GM23248 (cell line): Measurements from ENCODE around the gene SGSM1.

Source experiments
- EZH2 ChIP-seq: fragments of 200-600 bp; sonication (generic); IDR thresholded peaks from 2 replicates; pipeline ENCODE4 v1.6.1; 2018; ENCODE audit warnings: antibody characterized with exemption, mild to moderate bottlenecking; ENCODE audit not compliant: insufficient read depth, poor library complexity, severe bottlenecking
- EZH2phosphoT487 ChIP-seq: fragments of 200-600 bp; sonication (generic); IDR thresholded peaks from 2 replicates; pipeline ENCODE4 v1.6.1; 2018; ENCODE audit warnings: antibody characterized with exemption, moderate library complexity, mild to moderate bottlenecking, low read depth; ENCODE audit not compliant: insufficient read depth

- no peak for TF ChIP-seq EZH2phosphoT487
- TF ChIP-seq EZH2 = no peak
These were observed 24.4 kb downstream of the SGSM1 start for GRCh38 chr22:24830205-24830979.
